ENCODE measurements around the gene MBNL2.

MBNL2 gene

DNA sequence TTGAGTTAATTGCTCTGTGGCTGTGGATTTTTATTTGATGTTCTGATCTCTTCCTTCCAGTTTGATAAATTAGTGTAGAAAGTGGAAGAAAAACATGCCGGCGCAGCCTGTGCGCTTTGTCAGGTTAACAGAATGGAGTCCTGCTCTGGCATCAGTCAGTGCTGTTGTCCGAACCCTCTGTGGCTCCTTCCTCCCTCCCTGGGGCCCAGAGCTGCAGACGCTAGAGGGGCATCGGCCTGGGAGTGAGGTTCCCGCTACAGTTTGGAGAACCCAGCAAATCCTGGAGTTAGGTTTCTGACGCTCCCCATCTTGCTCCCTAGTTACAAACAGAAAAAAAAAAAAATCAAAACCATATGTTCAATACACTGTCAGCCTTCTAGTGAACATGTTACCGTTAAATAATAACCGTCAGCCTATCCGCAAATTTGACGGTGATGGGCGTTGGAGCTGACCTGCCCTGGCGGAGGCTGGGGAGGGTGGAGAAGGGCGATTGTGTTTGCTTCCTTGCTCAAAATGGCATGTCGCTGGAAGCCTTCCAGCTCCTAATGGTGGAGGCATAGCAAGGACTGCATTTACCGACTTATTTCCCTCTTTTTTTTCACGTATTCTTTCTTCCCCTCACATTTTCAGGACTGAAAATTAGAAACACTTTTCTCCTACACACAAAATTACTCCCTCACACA, 13.6 kb downstream of the MBNL2 start:
- no peak for DNase-seq

DNA sequence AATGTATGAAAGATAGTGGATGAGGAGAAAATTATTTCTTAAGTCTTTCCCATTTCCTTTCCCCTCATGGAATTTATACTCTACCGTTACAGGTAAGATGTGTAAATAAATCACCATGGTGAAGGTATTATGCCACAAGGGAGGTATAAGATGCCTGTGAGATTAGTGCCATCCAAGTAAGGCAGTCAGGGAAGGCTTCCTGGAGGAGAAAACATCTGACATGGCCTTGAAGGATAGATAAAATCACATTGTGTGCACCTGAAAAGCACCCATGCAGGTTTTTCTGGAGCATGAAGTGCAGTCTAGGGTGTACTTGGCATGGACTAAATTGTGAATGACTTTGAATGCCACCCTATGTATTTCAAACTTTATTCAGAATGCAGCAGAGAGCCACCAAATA, 15.3 kb downstream of the MBNL2 start:
- DNase-seq = no peak

DNA sequence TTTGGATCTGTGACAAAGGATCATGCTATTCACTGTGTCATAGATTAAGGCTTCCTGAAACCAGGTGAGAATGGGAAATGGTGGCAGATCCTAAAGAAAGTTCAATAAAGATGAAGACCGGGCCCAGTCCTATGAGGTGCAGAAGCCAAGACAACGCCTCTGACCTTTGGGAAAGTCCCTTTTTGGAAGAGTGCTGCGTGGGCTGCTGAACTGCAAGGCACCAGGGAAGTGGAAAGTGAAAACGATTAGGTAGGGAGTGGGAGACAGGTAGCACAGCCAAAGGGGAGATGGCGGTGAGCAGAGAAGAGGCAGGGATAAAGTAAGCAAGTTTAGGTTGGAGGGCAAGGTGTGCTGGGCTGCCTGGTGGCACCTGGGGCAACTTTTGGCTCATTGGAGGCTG, 16.3 kb downstream of the MBNL2 start:
- no peak for DNase-seq

DNA sequence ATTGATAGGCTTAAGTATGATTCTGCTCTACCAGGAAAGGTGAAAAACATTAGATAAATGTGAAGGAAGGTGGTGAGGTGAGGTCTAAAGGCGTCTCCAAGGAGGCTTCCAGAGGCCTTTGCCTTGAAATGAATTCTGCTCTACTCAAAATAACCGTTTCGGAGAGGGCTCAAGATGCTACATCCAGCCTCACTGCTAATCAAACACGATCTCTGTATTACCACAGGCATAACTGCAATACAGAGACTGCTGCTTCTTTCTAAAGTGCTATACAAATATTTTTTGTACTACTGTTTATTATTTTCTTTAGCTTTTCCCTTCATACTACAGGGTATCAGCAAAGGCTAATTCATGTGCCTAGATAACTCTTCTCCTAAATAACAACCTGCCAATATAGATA, 16.8 kb downstream of the MBNL2 start:
- no peak for DNase-seq

DNA sequence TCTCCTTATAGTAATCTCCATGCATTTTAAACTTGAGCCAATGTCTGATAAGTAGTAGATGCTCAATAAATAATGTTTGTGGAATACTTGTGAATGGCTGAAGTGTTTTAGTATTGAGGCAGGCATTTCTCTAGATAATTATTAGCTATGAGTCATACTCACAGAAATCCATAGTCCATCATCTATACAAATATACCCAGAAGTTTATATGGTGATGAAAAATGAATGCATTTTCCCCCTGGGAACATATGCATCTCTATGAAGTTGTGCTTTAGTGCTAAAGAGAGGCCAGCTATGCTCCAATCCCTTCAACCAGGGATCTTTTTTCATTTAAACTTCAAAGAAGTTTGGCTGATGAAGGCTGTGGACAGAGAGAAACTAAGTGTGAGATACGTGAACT, 17.2 kb downstream of the MBNL2 start:
- no peak for DNase-seq

DNA sequence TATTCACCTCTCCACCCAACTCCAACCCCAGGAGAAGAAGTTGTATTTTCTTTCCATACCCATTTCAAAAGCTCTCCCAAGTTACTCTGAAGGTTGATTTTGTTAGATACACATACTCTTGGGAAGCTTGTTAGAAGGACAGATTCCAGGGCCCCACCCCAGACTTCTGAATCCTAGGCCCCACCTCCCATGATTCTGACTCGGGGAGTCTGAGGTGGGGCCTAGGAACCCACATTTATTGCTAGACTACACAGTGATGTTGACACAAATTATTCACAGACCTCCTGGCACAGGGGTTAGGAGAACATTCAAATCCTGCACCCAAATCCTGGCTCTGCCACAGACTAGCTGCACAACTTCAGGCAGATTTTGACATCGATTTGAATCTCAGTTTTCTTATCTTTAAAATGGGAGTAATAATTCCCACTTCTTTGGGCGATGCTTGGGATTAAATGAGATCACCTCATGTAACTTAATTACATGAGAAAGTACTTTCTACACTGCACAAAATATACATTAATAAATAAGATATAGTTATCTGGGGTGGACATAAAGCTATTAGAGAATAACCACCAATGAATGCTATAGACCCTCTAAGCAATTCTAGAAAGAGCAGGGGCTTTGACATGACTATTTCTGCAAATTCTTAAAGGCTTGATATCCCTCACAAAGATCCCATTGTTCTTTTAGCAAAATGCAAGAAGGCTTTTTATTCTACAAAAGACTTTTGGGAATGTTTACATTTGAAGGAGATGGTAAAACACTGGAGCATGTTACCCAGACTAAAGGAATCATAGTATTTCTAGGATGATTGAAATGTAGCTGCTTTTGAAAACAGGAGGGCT, 18.0 kb downstream of the MBNL2 start:
- DNase-seq = no peak

DNA sequence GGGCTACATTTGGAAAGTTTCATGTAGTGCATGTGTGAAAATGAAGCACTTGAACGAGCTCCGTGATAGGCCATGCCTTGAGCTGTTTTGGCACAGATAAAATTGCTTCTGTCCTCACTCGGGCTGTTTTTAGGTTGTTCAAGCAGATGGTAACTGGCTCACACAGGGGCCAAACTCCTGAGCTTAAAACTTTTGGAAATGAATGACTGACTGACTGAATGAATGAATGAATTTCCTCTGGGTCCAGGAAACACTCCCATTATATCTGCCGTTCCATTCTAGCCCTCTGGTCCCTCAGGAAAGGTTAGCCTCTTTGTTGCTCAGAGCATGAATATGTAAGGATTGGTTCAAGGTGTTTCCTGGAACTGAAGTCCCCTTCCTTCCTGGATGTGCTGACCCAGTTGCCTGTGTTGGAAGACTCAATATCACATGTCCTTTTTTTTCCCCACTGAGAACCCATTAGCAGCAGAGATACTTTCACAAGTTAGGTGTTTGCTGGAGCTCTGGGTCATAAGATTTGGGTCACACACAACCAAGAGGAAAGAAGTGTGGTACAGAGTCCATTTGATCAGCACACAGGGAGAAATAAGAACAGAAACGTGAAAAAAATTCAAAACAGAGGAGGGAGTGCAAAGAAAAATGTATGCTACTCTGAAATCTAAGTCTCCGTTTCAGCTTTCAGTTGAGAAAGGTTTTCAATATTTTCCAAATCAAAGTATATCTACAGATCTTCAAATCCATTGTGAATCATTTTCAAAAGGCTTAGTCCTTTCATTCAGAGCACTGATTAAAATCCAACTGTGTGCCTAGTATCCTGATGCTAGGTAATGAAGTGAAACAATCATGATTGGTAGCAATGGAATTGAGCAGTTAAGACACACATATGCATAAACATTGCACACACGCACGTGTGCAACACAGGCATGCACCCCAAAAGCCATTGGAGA, 18.9 kb downstream of the MBNL2 start:
- DNase-seq = no peak

DNA sequence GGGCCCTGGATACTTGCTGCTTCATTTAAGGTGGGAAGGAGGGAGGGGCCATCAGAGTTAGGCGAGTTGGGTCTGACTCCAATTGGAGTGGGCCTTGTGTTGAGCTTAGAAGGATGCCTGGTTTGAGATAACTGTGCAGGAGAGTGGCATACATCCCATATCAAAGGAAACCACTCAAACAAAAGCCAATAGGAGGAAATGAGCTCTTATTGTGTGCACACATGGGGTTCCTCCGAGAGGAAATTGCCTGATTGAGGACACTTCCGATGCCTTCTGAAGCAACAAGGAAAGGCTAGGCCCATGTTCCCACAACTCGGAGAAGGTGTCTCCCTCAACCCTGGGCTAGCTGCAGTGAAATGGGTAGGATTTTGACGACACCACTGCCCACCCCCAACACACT, 19.6 kb downstream of the MBNL2 start:
- no peak for DNase-seq

DNA sequence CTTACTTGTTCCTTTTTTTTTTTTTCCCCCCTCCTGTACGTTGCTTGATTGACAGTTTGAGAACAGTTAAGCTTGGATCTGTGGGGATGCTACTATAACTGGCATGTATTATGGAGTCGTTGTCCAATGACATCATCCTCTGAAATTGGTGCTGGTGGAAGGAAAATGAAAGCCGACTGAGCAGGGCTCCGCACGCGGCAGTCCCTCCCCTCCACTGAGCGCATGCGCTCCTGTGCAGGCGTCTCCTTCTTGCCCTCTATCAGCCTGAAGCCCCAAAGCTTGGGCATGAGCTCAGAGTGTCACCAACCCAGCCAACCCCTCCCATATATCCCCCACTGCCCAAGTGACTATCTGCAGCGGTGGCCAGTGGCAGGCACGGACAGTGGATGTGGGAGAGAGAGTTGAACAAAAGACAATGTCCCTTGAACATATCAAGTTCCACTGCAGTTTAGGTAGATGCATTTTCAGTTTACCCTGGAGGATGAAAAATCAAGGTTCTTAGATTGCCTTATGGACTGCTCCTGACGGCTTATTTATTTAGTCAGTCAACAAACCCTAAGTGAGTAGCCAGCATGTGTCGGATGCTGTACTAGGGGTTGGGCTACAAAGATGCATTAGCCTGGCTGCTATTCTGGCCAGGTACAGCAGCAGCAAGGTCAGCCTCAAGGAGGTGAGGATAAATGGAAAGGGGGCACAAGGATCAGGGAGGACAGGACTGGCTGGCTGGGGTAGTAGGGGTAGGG, 20.8 kb downstream of the MBNL2 start:
- no peak for DNase-seq

DNA sequence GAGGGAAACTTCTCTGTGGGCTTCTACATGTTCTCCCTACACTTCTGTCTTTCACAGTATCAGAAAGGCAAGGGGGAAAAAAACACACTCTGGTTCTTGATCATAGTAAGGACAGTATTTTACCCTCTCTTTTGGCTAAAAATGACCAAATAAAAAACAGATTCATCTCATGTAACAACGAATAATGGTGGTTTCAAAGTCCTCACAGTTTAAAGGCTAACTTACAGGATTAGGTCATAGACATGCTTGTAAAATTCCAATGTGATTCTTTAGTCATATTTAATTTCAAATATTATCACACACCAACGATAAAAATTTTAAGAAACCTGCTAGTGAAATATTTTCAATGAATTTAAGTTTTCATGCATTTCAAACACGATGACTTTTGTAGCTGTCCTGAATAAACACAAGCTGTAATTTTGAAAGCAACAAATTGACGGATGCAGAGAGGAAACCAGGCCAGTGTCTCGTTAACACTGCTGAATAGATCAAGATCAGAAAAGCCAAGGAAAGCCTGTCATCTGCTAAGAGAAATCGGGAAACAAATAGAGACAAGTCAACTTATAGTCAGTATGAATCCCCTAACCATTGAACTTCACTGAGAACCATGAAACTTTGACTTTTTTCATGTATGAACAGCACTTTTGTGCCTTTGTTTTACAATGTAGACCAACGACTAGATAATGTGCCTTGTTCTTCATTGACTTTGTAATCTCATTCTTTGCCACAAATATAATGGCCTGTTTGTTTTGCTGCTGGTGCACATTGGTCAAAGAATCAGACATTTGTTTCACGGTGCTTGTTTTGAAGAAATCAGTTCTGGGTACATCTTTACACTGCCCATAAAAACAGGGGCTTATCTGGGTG, 22.0 kb downstream of the MBNL2 start:
- no peak for DNase-seq

DNA sequence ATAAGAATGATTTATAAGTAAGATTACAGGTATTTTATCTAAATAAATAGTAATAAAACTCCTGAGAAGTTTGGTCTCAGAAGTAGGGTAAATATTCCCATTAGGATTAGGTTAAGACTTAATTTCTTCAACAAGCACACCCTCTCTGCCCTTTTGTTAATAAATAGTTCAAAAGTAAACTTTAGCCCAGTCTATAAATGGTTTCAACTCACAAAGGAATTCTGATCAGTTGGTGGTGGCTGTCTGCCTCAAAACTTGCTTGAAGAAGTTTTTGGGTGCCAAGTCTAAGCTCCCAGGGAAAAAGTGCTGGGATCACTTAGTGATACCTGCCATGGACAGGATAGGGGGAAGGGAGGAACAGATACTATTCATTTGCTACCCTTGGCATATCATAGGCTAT, 22.9 kb downstream of the MBNL2 start:
- no peak for DNase-seq

DNA sequence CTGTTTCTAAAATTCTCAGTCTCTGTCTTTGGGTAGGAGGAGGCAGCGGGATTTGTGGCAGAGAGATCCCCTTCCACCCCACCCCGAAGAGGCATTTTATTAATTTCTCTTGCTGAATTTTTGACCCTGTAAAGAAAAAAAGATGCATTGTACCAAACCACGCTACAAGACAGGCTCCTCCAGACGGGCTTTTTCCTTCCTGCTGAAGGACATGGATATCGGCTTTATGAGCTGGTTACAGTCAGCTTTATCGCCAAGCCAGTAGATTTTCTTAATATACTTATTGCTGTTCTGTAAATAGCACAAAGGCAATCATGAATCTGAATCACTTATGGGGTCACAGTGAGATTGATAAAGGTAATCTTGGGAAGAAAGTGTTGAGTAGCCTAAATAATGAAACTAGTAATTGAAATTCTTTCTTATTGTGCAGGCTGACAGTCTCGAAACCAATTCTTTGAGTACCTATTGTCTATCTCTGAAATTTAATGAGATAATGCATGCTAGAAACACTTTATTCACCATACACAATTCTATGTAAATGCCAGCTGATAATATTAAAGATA, 24.5 kb downstream of the MBNL2 start:
- DNase-seq = no peak

DNA sequence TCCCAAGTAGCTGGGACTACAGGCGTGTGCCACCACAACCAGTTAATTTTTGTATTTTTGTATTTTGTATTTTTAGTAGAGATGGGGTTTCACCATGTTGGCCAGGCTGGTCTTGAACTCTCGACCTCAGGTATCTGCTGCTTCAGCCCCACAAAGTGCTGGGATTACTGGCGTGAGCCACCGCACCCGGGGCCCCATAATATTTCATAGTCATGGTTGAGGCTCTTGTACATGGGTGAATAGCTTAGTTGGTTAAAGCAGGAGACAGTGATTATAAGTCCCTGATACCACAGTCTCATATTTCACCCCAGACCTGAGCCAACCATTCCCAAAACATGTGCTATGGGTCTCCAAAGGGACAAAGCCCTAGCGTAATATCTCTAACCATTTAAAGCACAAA, 26.1 kb downstream of the MBNL2 start:
- no peak for DNase-seq

DNA sequence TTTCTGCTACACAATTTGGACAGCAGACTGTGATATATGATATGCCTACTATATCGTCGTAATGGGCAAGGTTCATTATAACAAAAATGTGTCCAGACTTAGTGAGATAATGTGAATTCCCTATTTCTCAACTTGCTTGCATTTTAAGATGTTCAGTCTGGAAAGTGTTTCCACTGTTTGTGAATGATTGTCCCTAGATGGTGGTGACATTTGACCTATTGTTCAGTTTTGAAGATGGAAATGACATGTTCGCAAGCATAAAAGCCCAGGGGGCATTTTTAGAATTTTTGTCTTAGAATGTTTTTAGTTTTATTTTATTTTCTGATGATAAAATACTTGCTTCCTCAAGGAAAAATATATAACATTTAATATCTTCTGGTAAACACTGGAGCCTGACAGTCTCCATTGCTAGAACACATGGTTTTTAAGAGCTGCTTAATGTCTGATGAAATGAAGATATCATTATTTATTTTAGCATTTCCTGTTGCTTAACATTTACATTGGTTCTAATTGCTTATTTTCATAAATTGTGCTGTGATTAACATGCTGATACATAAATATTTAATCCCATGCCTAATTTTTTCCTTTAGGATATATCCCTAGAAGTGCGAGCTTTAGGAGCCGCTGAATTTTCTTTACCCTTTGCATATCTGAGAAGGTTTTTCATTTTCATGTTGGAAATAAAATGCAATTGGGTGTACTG, 27.1 kb downstream of the MBNL2 start:
- no peak for DNase-seq

DNA sequence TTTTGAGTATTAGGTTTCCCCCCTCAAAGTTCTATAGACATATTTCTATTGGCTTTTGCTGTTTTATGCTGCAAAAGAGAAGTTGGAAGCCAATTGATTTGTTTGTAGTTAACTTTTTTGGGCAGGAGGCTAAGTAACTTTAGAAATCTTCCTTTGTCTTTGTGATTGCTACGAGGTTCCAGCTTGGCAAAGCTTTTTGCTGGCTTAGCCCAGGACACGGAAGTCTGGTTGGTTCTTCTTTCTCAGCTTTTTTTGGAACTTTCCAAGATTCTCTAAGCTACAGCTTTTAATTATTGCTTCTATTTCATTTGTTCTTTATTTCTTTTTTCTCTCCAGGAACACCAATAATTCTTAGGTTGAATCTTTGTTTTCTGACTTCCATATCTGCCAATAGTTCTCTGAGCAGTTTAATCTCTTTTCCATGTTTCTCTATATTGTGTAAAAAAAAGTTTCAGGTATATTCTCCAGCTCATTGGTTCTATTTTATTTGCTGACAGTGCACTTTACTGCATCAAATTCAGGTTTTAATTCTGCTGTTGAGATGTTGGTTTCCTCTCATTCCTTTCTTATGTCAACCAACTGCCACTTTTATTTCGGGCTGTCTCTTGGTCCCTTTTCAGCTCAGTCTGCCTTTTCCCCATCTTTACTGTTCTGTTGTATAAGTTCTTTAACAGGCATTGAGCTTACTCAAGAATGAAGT, 27.8 kb downstream of the MBNL2 start:
- no peak for DNase-seq

DNA sequence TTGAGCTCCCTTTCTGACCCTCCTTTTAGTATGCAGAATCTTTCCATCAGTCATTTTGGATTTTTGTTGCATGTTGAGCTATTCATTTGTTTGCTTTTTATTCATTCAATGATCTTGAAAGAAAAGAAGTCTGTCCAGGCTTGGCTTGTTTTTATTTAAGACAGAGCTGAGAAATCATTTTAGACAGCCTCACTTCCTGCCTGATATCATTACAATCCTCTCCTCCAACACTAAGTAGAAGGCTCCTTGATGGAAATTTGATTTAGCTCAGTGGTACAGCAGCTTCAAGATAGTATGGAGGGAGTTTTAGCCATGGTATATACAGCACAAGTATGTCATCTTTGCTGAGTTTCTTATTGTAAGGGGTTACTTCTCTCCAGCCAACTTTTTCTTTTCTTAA, 28.4 kb downstream of the MBNL2 start:
- no peak for DNase-seq

DNA sequence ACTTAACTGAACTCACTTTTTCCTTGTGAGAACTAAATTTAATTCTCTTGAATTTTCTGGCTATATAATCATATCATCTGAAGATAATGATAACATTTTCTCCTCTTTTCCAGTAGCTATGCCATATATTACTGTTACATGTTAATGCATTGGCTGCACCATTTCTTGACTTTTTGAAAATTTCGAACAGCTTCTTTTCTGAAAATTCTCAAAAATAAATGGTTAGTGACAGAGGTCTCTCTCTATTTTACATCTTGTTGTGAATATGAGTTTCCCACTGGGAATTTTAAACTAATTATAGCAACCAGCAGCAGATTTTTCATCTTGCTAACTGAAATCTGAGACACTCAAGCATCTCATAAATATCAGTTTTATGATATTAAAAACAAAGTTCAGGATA, 30.6 kb downstream of the MBNL2 start:
- DNase-seq = no peak

DNA sequence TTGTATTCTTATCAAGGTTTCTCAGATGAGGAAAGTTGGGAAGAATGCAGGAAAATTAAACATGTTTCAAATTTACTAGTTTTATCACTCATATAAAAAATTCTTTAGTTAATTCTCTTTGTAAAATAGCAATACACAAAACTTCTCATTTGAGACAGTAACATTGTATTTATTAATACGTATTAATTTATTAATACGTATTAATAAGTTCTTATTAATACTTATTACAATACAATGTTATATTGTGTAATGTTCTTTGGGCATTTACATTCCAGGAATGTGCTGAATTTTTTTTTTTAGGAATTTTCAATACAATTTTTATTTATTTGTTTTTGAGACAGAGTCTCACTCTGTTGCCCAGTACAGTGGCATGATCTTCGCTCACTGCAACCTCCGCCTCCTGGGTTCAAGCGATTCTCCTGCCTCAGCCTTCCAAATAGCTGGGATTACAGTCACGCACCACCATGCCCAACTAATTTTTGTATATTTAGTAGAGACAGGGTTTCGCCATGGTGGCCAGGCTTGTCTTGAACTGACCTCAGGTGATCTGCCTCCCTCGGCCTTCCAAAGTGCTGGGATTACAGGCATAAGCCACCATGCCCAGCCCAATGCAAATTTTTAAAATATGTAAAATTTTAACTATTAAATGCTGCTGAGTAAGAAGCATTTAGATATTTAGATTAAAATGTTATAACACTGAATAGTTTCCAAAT, 31.6 kb downstream of the MBNL2 start:
- DNase-seq = no peak

DNA sequence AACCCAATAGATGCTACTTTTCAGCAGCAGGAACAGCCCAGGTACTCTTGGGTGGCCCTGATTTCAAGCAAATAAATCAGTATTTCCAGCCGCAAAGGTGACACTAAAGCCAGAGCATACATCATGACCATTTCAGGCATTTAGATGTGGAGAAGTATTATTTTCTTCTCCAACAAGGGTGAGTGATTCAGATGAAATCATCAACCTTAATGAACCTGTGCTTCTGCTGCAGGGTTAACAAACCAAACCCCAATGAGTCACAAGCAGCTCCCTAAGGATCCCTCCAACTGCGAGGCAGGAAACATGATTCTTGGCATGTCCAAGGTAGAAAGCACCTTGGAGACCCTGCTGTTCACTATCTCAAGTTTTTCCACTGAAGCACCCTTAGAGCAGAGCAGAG, 32.7 kb downstream of the MBNL2 start:
- no peak for DNase-seq
